A549 (cell line): Measurements from ENCODE around the gene BCL6. TPM values are rescaled to one million over a fixed set of nuclear protein-coding genes. Genes with fewer than 3 reads are reported as not detected.

Experiments
- ATAC-seq, 2 experiments: fragments of 200-7000 bp in 1 of 2; fragments of >200 bp in 1 of 2; cut with Nextera tagmentation in 1 of 2; cut with Tn5 transposase in 1 of 2; 3 replicates each; pipeline versions ENCODE4 v1.8.0 to v1.9.1; 2018 to 2020; ENCODE audit warnings: mild to moderate bottlenecking in 1 of 2, moderate library complexity in 1 of 2
- CTCF ChIA-PET: fragments of 300-600 bp; sonication (Branson Sonifier 250); formaldehyde crosslinking; extraction: SDS; loops from one replicate; lab custom pipeline; 2021; ENCODE audit warnings: antibody characterized with exemption, inconsistent platforms; lab: Yijun Ruan, JAX
- POLR2A ChIA-PET: fragments of 350-600 bp; formaldehyde crosslinking; extraction: SDS; loops from one replicate; lab custom pipeline; 2021; ENCODE audit warnings: antibody characterized with exemption, inconsistent platforms; lab: Yijun Ruan, JAX
- DNase-seq, 2 experiments: peaks; one replicate each; pipeline versions ENCODE4 v3.0.0 to v3.0.0-alpha.2; 2011 to 2016; ENCODE audit warnings: low read depth in 1 of 2, low spot score in 1 of 2
- FAIRE-seq: peaks from 2 replicates; lab custom pipeline; 2011; peaks lifted over from hg19 to GRCh38; lab: Jason Lieb, UNC
- H3K27ac ChIP-seq, 2 experiments: fragments of >200 bp; sonication (Bioruptor Twin); formaldehyde crosslinking; 3 replicates each; pipeline ENCODE4 v1.5.1; 2016 to 2017
- H3K4me1 ChIP-seq: fragments of >200 bp; sonication (Bioruptor Twin); formaldehyde crosslinking; 3 replicates; pipeline ENCODE4 v1.6.1; 2016
- H3K4me2 ChIP-seq: fragments of >200 bp; sonication (Bioruptor Twin); formaldehyde crosslinking; 3 replicates; pipeline ENCODE4 v1.6.1; 2016
- H3K4me3 ChIP-seq: fragments of >200 bp; sonication (Bioruptor Twin); formaldehyde crosslinking; 3 replicates; pipeline ENCODE4 v1.5.1; 2016
- H3K9me3 ChIP-seq: fragments of >200 bp; sonication (Bioruptor Twin); formaldehyde crosslinking; 3 replicates; pipeline ENCODE4 v1.6.1; 2016
- BCL3 ChIP-seq: fragments of >200 bp; sonication (Bioruptor Twin); formaldehyde crosslinking; IDR thresholded peaks from 3 replicates; pipeline ENCODE4 v1.6.1; 2016
- BHLHE40 ChIP-seq: IDR thresholded peaks from 2 replicates; pipeline ENCODE4 v1.6.1; 2012; ENCODE audit warnings: low read depth, low read length, inconsistent platforms
- CHD4 ChIP-seq: fragments of 200-600 bp; sonication (generic); IDR thresholded peaks from 2 replicates; pipeline ENCODE4 v1.6.1; 2016; ENCODE audit warnings: antibody characterized with exemption, mild to moderate bottlenecking, borderline replicate concordance
- EP300 ChIP-seq, 2 experiments: fragments of >200 bp; sonication (Bioruptor Twin); formaldehyde crosslinking; IDR thresholded peaks; 2 replicates in 1 of 2; 3 replicates in 1 of 2; pipeline ENCODE4 v1.6.1; 2016 to 2017
- ESRRA ChIP-seq: fragments of 150-350 bp; IDR thresholded peaks from 2 replicates; pipeline ENCODE4 v1.6.1; 2014; ENCODE audit warnings: mild to moderate bottlenecking, low read length, borderline replicate concordance
- FOXS1 ChIP-seq: fragments of 250-450 bp; sonication (Bioruptor Pico); IDR thresholded peaks from 2 replicates; pipeline ENCODE4 v1.5.0; 2020; ENCODE audit warnings: mild to moderate bottlenecking, moderate library complexity
- HDAC2 ChIP-seq: fragments of 200-600 bp; sonication (generic); IDR thresholded peaks from 2 replicates; pipeline ENCODE4 v1.6.1; 2016
- HES2 ChIP-seq: fragments of >200 bp; sonication (Bioruptor Twin); formaldehyde crosslinking; IDR thresholded peaks from 2 replicates; pipeline ENCODE4 v1.6.1; 2016
- HEYL ChIP-seq: fragments of 250-450 bp; sonication (Bioruptor Pico); IDR thresholded peaks from 2 replicates; pipeline ENCODE4 v1.8.0; 2021; ENCODE audit warnings: mild to moderate bottlenecking, moderate library complexity
- HOXA7 ChIP-seq: fragments of 250-450 bp; sonication (Bioruptor Pico); IDR thresholded peaks from 2 replicates; pipeline ENCODE4 v1.5.0; 2020; ENCODE audit warnings: mild to moderate bottlenecking, moderate library complexity
- HOXB5 ChIP-seq: fragments of 250-450 bp; sonication (Bioruptor Pico); IDR thresholded peaks from 2 replicates; pipeline ENCODE4 v1.5.0; 2020; ENCODE audit warnings: mild to moderate bottlenecking, moderate library complexity
- KDM1A ChIP-seq: fragments of 200-600 bp; sonication (generic); IDR thresholded peaks from 2 replicates; pipeline ENCODE4 v1.6.1; 2016; ENCODE audit warnings: low read depth, mild to moderate bottlenecking
- MAFK ChIP-seq: fragments of 450-650 bp; IDR thresholded peaks from 2 replicates; pipeline ENCODE4 v1.6.1; 2014; ENCODE audit not compliant: partially characterized antibody
- MAZ ChIP-seq: fragments of 150-350 bp; IDR thresholded peaks from 2 replicates; pipeline ENCODE4 v1.6.1; 2014; ENCODE audit warnings: antibody characterized with exemption, low read depth, low read length, borderline replicate concordance
- NFE2L2 ChIP-seq: fragments of 150-350 bp; conservative IDR thresholded peaks from 2 replicates; pipeline ENCODE4 v1.6.1; 2014; ENCODE audit warnings: low read length
- NR3C1 ChIP-seq: fragments of >200 bp; sonication (Bioruptor Twin); formaldehyde crosslinking; IDR thresholded peaks from 3 replicates; pipeline ENCODE4 v1.6.1; 2017
- PBX3 ChIP-seq: IDR thresholded peaks from 2 replicates; pipeline ENCODE4 v1.6.1; 2012
- PHF8 ChIP-seq: fragments of 200-600 bp; sonication (generic); IDR thresholded peaks from 2 replicates; pipeline ENCODE4 v1.6.1; 2016; ENCODE audit warnings: low read depth, mild to moderate bottlenecking, antibody characterized with exemption, moderate library complexity, borderline replicate concordance
- POLR2A ChIP-seq: IDR thresholded peaks from 2 replicates; pipeline ENCODE4 v1.6.1; 2012; ENCODE audit warnings: mild to moderate bottlenecking, low read length
- RARB ChIP-seq: fragments of 250-450 bp; sonication (Bioruptor Pico); IDR thresholded peaks from 2 replicates; pipeline ENCODE4 v1.8.0; 2021; ENCODE audit warnings: mild to moderate bottlenecking, moderate library complexity
- RCOR1 ChIP-seq: fragments of 150-350 bp; IDR thresholded peaks from 2 replicates; pipeline ENCODE4 v1.6.1; 2014; ENCODE audit warnings: antibody characterized with exemption, low read length, low read depth
- RFX5 ChIP-seq: fragments of 450-650 bp; IDR thresholded peaks from 2 replicates; pipeline ENCODE4 v1.7.1; 2014; ENCODE audit warnings: antibody characterized with exemption, mild to moderate bottlenecking, moderate library complexity
- RNF2 ChIP-seq: fragments of 200-600 bp; sonication (generic); IDR thresholded peaks from 2 replicates; pipeline ENCODE4 v1.6.1; 2016; ENCODE audit warnings: low read depth, mild to moderate bottlenecking, antibody characterized with exemption, moderate library complexity, borderline replicate concordance
- TFCP2L1 ChIP-seq: fragments of 250-450 bp; sonication (Bioruptor Pico); IDR thresholded peaks from 2 replicates; pipeline ENCODE4 v1.5.0; 2021; ENCODE audit warnings: mild to moderate bottlenecking
- TP53 ChIP-seq: fragments of 250-450 bp; sonication (Bioruptor Pico); IDR thresholded peaks from 2 replicates; pipeline ENCODE4 v1.5.0; 2021; ENCODE audit warnings: mild to moderate bottlenecking, moderate library complexity
- WGBS: methylation state at CpG from one replicate; pipeline ENCODE4 v1.1.6; 2017; ENCODE audit errors: missing lambda C conversion rate; 5-methylcytosine and 5-hydroxymethylcytosine counted together
- polyA plus RNA-seq, 4 experiments: library from polyadenylated mRNA; depleted of rRNA in 3 of 4; stranded (reverse); fragments of >200 nt; fragmentation: RNase III in 1 of 4; extraction: RNeasy Plus Mini Kit Qiagen cat#74134 plus additional on column Dnase treatment in 1 of 4; gene quantifications; 2 replicates in 3 of 4; 3 replicates in 1 of 4; pipeline ENCODE4 v1.2.3, GENCODE V29; 2011 to 2017
- TF ChIP-seq, protein P1 (sequence below): IDR thresholded peaks from 2 replicates; pipeline ENCODE4 v1.6.1; 2012
- TF ChIP-seq, protein P2 (sequence below): fragments of 250-450 bp; sonication (Bioruptor Pico); IDR thresholded peaks from 2 replicates; pipeline ENCODE4 v1.5.0; 2021; ENCODE audit warnings: mild to moderate bottlenecking, moderate library complexity, borderline replicate concordance
- TF ChIP-seq, protein P3 (sequence below): IDR thresholded peaks from 2 replicates; pipeline ENCODE4 v1.6.1; 2012; ENCODE audit warnings: low read depth, borderline replicate concordance
- TF ChIP-seq, protein P4 (sequence below): fragments of 250-450 bp; sonication (Bioruptor Pico); IDR thresholded peaks from 2 replicates; pipeline ENCODE4 v1.5.0; 2020; ENCODE audit warnings: low read depth, mild to moderate bottlenecking, moderate library complexity

The BCL6 gene
- polyA plus RNA-seq, 2 of the 4 experiments (the other 2 are of a cell fraction), result 7.0 to 10.4 TPM

- TF ChIP-seq MAFK (no peak), HEYL (no peak), HDAC2 (no peak), TP53 (no peak)
- TF ChIP-seq, protein P1, sequence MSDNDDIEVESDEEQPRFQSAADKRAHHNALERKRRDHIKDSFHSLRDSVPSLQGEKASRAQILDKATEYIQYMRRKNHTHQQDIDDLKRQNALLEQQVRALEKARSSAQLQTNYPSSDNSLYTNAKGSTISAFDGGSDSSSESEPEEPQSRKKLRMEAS, result no peak
- TF ChIP-seq, all 56 proteins: peak for 0
Measured at GRCh38 chr3:187774185-187774789, 29.0 kb upstream of the BCL6 start (continued).

DNA sequence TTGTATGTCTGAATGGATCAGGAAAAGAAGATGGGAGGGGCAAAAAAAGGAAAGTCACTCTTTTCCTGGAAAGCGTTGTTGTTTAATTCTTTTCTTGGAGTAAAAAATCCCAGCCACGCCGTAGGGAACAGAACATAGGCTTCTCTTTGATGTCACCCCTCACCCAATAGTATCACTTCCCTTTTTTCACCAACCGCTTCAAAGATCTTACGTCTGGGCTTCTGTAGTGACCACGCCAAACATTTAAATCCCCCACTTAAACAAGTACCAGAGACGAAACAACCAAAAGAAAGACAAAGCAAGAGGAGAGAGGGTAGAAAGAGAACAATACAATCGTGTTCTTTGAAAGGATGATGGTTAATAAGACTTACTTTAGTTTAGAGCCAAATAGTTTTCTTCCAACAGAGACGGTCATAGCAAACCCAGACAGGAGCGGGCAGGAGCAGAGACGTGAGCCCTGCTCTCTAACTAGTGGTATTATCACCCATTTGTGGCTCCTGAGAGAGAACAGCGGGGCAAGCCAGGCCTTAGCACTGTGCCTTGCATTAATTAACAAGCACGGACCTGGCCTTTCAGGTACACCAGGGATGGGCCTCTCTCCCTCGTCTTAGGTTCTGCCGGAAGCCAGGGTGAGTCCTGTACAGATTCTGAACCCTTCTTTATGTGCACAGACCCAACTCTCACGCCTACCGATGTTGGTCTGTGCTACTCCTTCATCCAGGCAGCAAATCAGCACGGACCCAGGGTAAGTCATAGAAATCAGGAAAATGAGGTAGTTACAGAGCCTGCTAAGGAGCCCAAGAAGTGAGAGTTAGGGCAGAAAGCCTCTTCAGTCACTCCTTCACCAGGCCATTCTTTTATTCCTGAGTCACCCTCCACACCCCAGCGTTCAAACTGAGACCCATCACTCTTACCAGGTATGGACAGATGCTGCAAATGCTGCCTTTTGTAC lies 28.2 kb upstream of the BCL6 start:
- ChIA-PET POLR2A (no interaction called here), CTCF (no interaction called here)
- Histone ChIP-seq H3K27ac (no peak overlapping the region), H3K4me1 (no peaks in the 10 kb centered on the region), H3K9me3 (no peaks in the 10 kb centered on the region), H3K4me3 (no peak overlapping the region), H3K4me2 (no peak overlapping the region)
- TF ChIP-seq, protein P2, sequence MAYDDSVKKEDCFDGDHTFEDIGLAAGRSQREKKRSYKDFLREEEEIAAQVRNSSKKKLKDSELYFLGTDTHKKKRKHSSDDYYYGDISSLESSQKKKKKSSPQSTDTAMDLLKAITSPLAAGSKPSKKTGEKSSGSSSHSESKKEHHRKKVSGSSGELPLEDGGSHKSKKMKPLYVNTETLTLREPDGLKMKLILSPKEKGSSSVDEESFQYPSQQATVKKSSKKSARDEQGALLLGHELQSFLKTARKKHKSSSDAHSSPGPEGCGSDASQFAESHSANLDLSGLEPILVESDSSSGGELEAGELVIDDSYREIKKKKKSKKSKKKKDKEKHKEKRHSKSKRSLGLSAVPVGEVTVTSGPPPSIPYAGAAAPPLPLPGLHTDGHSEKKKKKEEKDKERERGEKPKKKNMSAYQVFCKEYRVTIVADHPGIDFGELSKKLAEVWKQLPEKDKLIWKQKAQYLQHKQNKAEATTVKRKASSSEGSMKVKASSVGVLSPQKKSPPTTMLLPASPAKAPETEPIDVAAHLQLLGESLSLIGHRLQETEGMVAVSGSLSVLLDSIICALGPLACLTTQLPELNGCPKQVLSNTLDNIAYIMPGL, result no peak
- TF ChIP-seq BCL3 (no peak), NR3C1 (no peak), NFE2L2 (no peak), PHF8 (no peak), POLR2A (no peak), HOXB5 (CRISPR knock-in tag) (no peak), RFX5 (no peak), RARB (CRISPR knock-in tag) (no peak), HEYL (no peak), CHD4 (no peak), TFCP2L1 (no peak), BHLHE40 (no peak)
- TF ChIP-seq, protein P3, sequence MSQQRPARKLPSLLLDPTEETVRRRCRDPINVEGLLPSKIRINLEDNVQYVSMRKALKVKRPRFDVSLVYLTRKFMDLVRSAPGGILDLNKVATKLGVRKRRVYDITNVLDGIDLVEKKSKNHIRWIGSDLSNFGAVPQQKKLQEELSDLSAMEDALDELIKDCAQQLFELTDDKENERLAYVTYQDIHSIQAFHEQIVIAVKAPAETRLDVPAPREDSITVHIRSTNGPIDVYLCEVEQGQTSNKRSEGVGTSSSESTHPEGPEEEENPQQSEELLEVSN, result no peak
- TF ChIP-seq, protein P1, result no peak
- FAIRE-seq, result no peak
- 86% methylated on average over 19 of the region's 19 CpGs for WGBS
- no peak for DNase-seq
- ATAC-seq, result no peak

- Histone ChIP-seq H3K9me3 (no peaks in the 10 kb centered on the region), H3K27ac (no peak overlapping the region), H3K4me1 (no peaks in the 10 kb centered on the region), H3K4me2 (no peak overlapping the region), H3K4me3 (no peak overlapping the region)
- ATAC-seq (no peak), DNase-seq (no peak), FAIRE-seq (no peak)
- POLR2A ChIA-PET, result no interaction called here
- 86% methylated on average over 1 of the region's 1 CpG for WGBS
- CTCF ChIA-PET, result no interaction called here
- no peak for TF ChIP-seq PBX3
- TF ChIP-seq POLR2A, result no peak
- no peak for TF ChIP-seq KDM1A
- TF ChIP-seq PHF8, result no peak
- no peak for TF ChIP-seq HES2
- TF ChIP-seq HOXB5 (CRISPR knock-in tag), result no peak
- no peak for TF ChIP-seq RCOR1
- no peak for TF ChIP-seq MAZ
- TF ChIP-seq ESRRA, result no peak
- no peak for TF ChIP-seq HOXA7 (CRISPR knock-in tag)
- TF ChIP-seq EP300 (IDR thresholded peaks at IDR 0.05), result no peak
- TF ChIP-seq FOXS1, result no peak
- TF ChIP-seq RNF2, result no peak
- TF ChIP-seq MAFK, result no peak
- TF ChIP-seq, protein P4, sequence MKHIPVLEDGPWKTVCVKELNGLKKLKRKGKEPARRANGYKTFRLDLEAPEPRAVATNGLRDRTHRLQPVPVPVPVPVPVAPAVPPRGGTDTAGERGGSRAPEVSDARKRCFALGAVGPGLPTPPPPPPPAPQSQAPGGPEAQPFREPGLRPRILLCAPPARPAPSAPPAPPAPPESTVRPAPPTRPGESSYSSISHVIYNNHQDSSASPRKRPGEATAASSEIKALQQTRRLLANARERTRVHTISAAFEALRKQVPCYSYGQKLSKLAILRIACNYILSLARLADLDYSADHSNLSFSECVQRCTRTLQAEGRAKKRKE (CRISPR knock-in tag), result no peak
Measured at GRCh38 chr3:187770224-187770623, 25.0 kb upstream of the BCL6 start.
